ENCODE measurements around the gene TMC6.

- TF ChIP-seq CTCF (conservative IDR thresholded peaks at IDR 0.05; ENCODE audit: low read length) = no peak
- TF ChIP-seq EZH2phosphoT487 (IDR thresholded peaks at IDR 0.05; ENCODE audit: borderline replicate concordance) = no peak
Observed at GRCh38 chr17:78088529-78088928, 40.0 kb downstream of the TMC6 start.

Data from Loucy (cell line).